Stomach (tissue), 9 donors: ENCODE measurements around the gene TRIM56. TPM values are rescaled to one million over a fixed set of nuclear protein-coding genes. Genes with fewer than 3 reads are reported as not detected.

ENCODE experiments used
- DNase-seq, 2 donors: peaks; one replicate each; pipeline versions ENCODE4 v3.0.0 to v3.0.0-alpha.2; 2013 to 2019
- H3K27ac ChIP-seq, 5 donors: fragments of 200-600 bp in 4 of 5; sonication (generic) in 4 of 5; one replicate each; pipeline ENCODE4 v1.5.1; 2013 to 2019; ENCODE audit warnings: mild to moderate bottlenecking in 1 of 5, moderate library complexity in 1 of 5
- H3K27me3 ChIP-seq, 3 donors: fragments of 200-600 bp; sonication (generic); one replicate each; pipeline ENCODE4 v1.5.1; 2017 to 2019; ENCODE audit warnings: mixed run types in 1 of 3
- H3K36me3 ChIP-seq, 4 donors: fragments of 200-600 bp; sonication (generic); 1 replicate in 3 of 4; 2 replicates in 1 of 4; pipeline ENCODE4 v1.5.1; 2016 to 2019
- H3K4me1 ChIP-seq, 4 donors: fragments of 200-600 bp; sonication (generic); one replicate each; pipeline ENCODE4 v1.5.1; 2016 to 2019
- H3K4me3 ChIP-seq, 4 donors: fragments of 200-600 bp; sonication (generic) in 3 of 4; one replicate each; pipeline ENCODE4 v1.5.1; 2016 to 2019; ENCODE audit warnings: mild to moderate bottlenecking in 1 of 4
- H3K9me3 ChIP-seq, 4 donors: fragments of 200-600 bp; sonication (generic); one replicate each; pipeline ENCODE4 v1.5.1; 2016 to 2019
- EP300 ChIP-seq: sonication (generic); formaldehyde crosslinking; IDR thresholded peaks from one replicate; pipeline ENCODE4 v1.6.1; 2017; ENCODE audit warnings: antibody characterized with exemption
- POLR2A ChIP-seq, 4 donors: fragments of 450-650 bp; IDR thresholded peaks; one replicate each; pipeline ENCODE4 v1.6.1; 2016; ENCODE audit warnings: antibody characterized with exemption in 4 of 4, control low read depth in 2 of 4, mild to moderate bottlenecking in 1 of 4, moderate library complexity in 1 of 4
- POLR2AphosphoS5 ChIP-seq, 3 donors: sonication (generic); formaldehyde crosslinking; IDR thresholded peaks; one replicate each; pipeline ENCODE4 v1.6.1; 2016; ENCODE audit warnings: antibody characterized with exemption in 3 of 3
- WGBS, 5 donors: extraction: QIAGEN DNeasy Blood & Tissue Kit in 3 of 5; methylation state at CpG; one replicate each; pipeline versions ENCODE4 v1.1.5 to v1.1.7; 2013 to 2018; 5-methylcytosine and 5-hydroxymethylcytosine counted together
- intact Hi-C: fragments of 100-400 bp; cut with DNase I; formaldehyde crosslinking; loops from one replicate; pipeline ENCODE4 v1.15.1; 2023; ENCODE audit warnings: low total_unique reads
- polyA plus RNA-seq, 3 donors: library from polyadenylated mRNA; stranded (reverse); fragments of 200-250 nt; gene quantifications; one replicate each; pipeline ENCODE4 v1.2.3, GENCODE V29; 2013
- total RNA-seq, 5 donors: library from RNA; depleted of rRNA; stranded (reverse); fragments of >200 nt; gene quantifications; one replicate each; pipeline versions ENCODE4 v1.1.0 to v1.2.3, GENCODE V29; 2014 to 2016
- TF ChIP-seq, protein P1 (sequence below), 7 experiments: fragments of 450-650 bp in 4 of 7; fragments of 200-600 bp in 3 of 7; sonication (generic) in 3 of 7; IDR thresholded peaks; one replicate each; pipeline ENCODE4 v1.5.1; 2016 to 2019; ENCODE audit warnings: antibody characterized with exemption in 7 of 7, control low read depth in 2 of 7, mild to moderate bottlenecking in 1 of 7
- donor health status: healthy with polysubstance abuse.
- donor health status: Bipolar disorder and iron deficiency.
- donor health status: healthy.

Gene TRIM56
- total and polyA plus RNA-seq, 8 donors = 7.5 to 41.1 (median 17.5) TPM

DNA sequence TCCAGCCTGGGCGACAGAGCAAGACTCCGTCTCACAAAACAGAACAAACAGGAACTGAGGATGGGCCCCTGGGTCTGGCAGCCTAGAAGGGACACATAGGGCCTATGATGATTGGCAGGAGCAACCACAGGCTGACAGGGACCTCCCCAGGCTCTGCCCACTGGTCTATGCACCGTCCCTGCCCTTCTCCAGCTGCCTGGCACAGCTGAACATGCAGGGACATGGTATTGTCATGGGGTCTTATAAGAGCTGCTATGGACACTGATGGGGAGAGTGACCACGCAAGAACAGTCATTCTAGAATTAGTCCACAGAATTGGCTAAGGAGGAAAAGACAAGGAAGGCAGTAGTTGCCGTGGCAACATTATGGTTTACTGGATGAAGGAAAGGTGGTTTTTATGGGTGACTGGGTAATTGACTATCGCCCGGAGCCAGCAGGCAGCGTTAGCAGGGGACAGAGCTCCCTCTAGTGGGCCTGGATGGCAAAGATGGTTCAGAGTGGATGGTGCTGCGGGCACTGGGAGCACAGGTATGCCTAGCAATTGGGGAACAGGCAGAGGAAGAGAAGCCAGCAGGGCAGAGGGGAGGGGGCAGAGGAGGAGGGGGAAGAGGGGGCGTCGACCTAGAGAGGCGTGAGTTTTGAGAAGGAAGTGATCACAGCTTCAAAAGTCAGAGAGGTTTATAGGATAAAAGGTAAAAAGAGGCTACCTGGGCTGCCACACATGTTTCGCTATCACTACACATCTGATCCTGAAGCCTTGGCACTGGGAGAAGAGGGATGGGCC lies 7.8 kb upstream of the TRIM56 start:
- peak; percentile 88 to 92 for DNase-seq
- no peak overlapping the region for H3K4me3 ChIP-seq
- WGBS, 5 donors = 11 to 23% (median 22%) methylated on average over 10 to 13 of the region's 13 CpGs
- intact Hi-C loops = no loop called here
- H3K36me3 ChIP-seq = no peaks in the 10 kb centered on the region
- no peak for TF ChIP-seq POLR2A (IDR thresholded peaks at IDR 0.05)
- peak in 1 of 3 donors; percentile 17 for TF ChIP-seq POLR2AphosphoS5 (IDR thresholded peaks at IDR 0.05)
- TF ChIP-seq, protein P1, sequence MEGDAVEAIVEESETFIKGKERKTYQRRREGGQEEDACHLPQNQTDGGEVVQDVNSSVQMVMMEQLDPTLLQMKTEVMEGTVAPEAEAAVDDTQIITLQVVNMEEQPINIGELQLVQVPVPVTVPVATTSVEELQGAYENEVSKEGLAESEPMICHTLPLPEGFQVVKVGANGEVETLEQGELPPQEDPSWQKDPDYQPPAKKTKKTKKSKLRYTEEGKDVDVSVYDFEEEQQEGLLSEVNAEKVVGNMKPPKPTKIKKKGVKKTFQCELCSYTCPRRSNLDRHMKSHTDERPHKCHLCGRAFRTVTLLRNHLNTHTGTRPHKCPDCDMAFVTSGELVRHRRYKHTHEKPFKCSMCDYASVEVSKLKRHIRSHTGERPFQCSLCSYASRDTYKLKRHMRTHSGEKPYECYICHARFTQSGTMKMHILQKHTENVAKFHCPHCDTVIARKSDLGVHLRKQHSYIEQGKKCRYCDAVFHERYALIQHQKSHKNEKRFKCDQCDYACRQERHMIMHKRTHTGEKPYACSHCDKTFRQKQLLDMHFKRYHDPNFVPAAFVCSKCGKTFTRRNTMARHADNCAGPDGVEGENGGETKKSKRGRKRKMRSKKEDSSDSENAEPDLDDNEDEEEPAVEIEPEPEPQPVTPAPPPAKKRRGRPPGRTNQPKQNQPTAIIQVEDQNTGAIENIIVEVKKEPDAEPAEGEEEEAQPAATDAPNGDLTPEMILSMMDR (IDR thresholded peaks at IDR 0.05) = peak in 5 of 7 experiments; percentile 71 to 81 (median 73)
- peaks cover 0 to 16% (median 0%) of the 10 kb centered on the region in 3 donors for H3K27me3 ChIP-seq
- peaks cover 0 to 6% (median 3%) of the 10 kb centered on the region in 4 donors for H3K4me1 ChIP-seq
- H3K9me3 ChIP-seq = no peaks in the 10 kb centered on the region
- no peak overlapping the region for H3K27ac ChIP-seq

DNA sequence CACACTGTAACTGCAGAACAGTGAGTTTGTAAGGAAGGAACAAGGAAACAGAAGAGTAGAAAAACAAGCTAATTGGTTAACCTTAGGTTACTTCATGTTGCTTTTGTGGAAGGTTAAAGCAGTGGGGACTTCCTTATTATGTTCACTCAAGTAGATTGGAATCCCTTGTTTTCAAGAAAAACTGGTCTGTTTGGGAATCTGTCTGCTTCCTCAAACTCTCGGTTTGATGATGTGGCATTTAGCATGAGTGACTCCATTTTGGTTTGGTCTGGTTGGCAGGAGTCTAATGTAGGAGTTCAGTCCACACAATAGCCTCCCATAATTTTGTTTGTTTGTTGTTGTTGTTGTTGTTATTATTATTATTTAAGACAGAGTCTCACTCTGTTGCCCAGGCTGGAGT lies 3.8 kb upstream of the TRIM56 start:
- peaks cover 10 to 20% (median 17%) of the 10 kb centered on the region in 4 donors for H3K4me1 ChIP-seq
- no peak for DNase-seq
- no peak overlapping the region for H3K4me3 ChIP-seq
- intact Hi-C loops = no loop called here
- no peaks in the 10 kb centered on the region for H3K36me3 ChIP-seq
- TF ChIP-seq EP300 = no peak
- TF ChIP-seq, protein P1 (IDR thresholded peaks at IDR 0.05) = no peak
- no peak for TF ChIP-seq POLR2AphosphoS5 (IDR thresholded peaks at IDR 0.05)
- TF ChIP-seq POLR2A (IDR thresholded peaks at IDR 0.05) = no peak
- peaks cover 0 to 10% (median 0%) of the 10 kb centered on the region in 3 donors for H3K27me3 ChIP-seq
- WGBS, 5 donors = 38 to 71% (median 45%) methylated on average over 1 of the region's 1 CpG
- no peak overlapping the region for H3K27ac ChIP-seq
- no peaks in the 10 kb centered on the region for H3K9me3 ChIP-seq

DNA sequence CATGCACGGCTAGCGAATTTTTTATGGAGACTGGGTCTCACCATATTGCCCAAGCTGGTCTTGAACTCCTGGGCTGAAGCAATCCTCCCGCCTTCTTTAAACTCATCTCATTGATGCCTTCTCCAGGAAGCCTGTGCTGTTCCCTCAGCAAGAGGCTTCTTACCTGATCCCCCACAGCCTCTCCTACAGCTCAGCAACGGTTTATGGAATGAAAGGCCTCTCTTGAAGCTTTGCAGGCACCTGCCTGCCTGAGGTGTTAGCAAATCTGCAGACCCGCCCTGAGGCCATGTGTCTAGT lies 468 bp upstream of the TRIM56 start:
- Histone ChIP-seq H3K27ac (peak overlapping the region; percentile 82 to 96 (median 96)), H3K4me1 (peaks cover 19 to 49% (median 45%) of the 10 kb centered on the region in 4 donors), H3K27me3 (peaks cover 0 to 4% (median 0%) of the 10 kb centered on the region in 3 donors), H3K36me3 (peaks cover 28 to 32% (median 31%) of the 10 kb centered on the region in 4 donors), H3K4me3 (peak overlapping the region; percentile 66 to 73 (median 72)), H3K9me3 (no peaks in the 10 kb centered on the region)
- WGBS, 5 donors = 48 to 58% (median 54%) methylated on average over 5 of the region's 5 CpGs
- DNase-seq = no peak
- intact Hi-C loops = no loop called here
- TF ChIP-seq, protein P1 (IDR thresholded peaks at IDR 0.05) = no peak
- TF ChIP-seq POLR2AphosphoS5 (IDR thresholded peaks at IDR 0.05) (no peak), EP300 (no peak), POLR2A (IDR thresholded peaks at IDR 0.05) (no peak)

DNA sequence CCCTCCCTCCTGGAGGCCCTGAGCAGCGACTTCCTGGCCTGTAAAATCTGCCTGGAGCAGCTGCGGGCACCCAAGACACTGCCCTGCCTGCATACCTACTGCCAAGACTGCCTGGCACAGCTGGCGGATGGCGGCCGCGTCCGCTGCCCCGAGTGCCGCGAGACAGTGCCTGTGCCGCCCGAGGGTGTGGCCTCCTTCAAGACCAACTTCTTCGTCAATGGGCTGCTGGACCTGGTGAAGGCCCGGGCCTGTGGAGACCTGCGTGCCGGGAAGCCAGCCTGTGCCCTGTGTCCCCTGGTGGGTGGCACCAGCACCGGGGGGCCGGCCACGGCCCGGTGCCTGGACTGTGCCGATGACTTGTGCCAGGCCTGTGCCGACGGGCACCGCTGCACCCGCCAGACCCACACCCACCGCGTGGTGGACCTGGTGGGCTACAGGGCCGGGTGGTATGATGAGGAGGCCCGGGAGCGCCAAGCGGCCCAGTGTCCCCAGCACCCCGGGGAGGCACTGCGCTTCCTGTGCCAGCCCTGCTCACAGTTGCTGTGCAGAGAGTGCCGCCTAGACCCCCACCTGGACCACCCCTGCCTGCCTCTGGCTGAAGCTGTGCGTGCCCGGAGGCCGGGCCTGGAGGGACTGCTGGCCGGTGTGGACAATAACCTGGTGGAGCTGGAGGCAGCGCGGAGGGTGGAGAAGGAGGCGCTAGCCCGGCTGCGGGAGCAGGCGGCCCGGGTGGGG lies 2.2 kb downstream of the TRIM56 start:
- H3K4me3 ChIP-seq = peak overlapping the region in 2 of 4 donors; percentile 66 to 71
- DNase-seq = no peak
- no peaks in the 10 kb centered on the region for H3K9me3 ChIP-seq
- H3K27me3 ChIP-seq = no peaks in the 10 kb centered on the region
- no peak overlapping the region for H3K27ac ChIP-seq
- WGBS, 5 donors = 88 to 97% (median 94%) methylated on average over 24 to 45 of the region's 45 CpGs
- intact Hi-C loops = no loop called here
- H3K4me1 ChIP-seq = peaks cover 19 to 53% (median 45%) of the 10 kb centered on the region in 4 donors
- peaks cover 28 to 56% (median 48%) of the 10 kb centered on the region in 4 donors for H3K36me3 ChIP-seq
- TF ChIP-seq POLR2AphosphoS5 (IDR thresholded peaks at IDR 0.05) = no peak
- TF ChIP-seq, protein P1 (IDR thresholded peaks at IDR 0.05) = no peak
